Coronary artery (tissue), 2 donors: ENCODE data around the gene ZNF76.
A peak's percentile ranks its signal among the peaks of the same experiment; 100 is the strongest.

Experiments used
- DNase-seq: peaks from one replicate; pipeline ENCODE4 v3.0.0-alpha.2; 2017; ENCODE audit warnings: low spot score
- H3K27ac ChIP-seq, 2 donors: fragments of 200-600 bp; sonication (generic); one replicate each; pipeline ENCODE4 v1.5.1; 2016 to 2019
- H3K4me3 ChIP-seq: fragments of 200-600 bp; sonication (generic); 2 replicates; pipeline ENCODE4 v1.5.1; 2016; ENCODE audit warnings: mild to moderate bottlenecking, moderate library complexity
- CTCF ChIP-seq: fragments of 200-600 bp; sonication (generic); IDR thresholded peaks from one replicate; pipeline ENCODE4 v1.5.1; 2019; ENCODE audit warnings: antibody characterized with exemption

Gene ZNF76

GRCh38 chr6:35236223-35236622 is 23.3 kb upstream of the ZNF76 start:
- no peak for DNase-seq
- H3K4me3 ChIP-seq, result no peak overlapping the region
- no peak for TF ChIP-seq CTCF
- H3K27ac ChIP-seq, result no peak overlapping the region

DNA sequence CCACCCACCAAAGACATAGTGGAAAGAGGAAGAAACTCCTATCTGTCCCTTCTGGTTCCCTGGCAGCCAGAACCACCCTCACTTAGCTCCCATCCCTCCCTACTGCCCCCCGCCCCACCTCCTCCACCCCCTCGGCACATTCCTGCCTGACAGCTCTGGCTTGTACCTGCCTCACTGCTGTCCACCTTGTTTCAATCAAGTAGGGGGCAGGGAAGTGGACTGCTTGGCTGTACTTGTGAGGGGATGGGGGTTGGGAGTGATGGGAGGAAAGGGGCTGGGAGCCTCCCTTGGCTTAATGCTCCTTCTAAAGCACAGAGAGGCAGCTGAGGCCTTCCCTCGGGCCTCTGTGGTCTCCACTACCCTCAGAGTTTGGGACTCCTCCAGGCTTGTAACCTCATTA is 22.1 kb upstream of the ZNF76 start:
- H3K27ac ChIP-seq, result no peak overlapping the region
- H3K4me3 ChIP-seq, result no peak overlapping the region
- no peak for TF ChIP-seq CTCF
- no peak for DNase-seq

DNA sequence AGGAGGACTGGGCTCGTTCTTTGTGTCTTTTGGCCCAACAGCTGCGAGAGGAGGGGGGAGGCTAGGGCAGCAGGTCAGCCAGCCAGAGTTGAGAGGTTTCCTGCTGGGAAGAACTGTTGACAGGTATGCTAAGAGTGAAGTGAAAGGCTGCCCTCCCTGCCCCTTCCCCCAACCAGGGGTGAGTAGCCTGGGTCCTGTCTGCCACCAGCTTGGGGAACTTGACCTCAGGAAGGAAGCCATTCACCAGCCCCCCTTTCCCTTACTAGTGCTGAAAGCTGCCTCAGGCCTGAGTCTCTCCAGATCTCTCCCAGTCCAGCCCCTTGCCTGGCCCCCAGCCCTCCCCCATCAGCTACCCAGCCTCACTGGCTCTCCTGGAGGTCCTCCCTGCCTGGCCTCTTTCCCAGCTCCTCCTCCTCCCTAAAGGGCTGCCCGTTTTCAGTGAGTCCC is 20.7 kb upstream of the ZNF76 start:
- H3K27ac ChIP-seq, result peak overlapping the region; percentile 48 to 73
- TF ChIP-seq CTCF, result no peak
- H3K4me3 ChIP-seq, result no peak overlapping the region
- DNase-seq, result no peak

- H3K27ac ChIP-seq, result peak overlapping the region in 1 of 2 donors; percentile 48
- DNase-seq, result no peak
- no peak for TF ChIP-seq CTCF
- no peak overlapping the region for H3K4me3 ChIP-seq
Observed at GRCh38 chr6:35239581-35239980, 20.0 kb upstream of the ZNF76 start.

DNA sequence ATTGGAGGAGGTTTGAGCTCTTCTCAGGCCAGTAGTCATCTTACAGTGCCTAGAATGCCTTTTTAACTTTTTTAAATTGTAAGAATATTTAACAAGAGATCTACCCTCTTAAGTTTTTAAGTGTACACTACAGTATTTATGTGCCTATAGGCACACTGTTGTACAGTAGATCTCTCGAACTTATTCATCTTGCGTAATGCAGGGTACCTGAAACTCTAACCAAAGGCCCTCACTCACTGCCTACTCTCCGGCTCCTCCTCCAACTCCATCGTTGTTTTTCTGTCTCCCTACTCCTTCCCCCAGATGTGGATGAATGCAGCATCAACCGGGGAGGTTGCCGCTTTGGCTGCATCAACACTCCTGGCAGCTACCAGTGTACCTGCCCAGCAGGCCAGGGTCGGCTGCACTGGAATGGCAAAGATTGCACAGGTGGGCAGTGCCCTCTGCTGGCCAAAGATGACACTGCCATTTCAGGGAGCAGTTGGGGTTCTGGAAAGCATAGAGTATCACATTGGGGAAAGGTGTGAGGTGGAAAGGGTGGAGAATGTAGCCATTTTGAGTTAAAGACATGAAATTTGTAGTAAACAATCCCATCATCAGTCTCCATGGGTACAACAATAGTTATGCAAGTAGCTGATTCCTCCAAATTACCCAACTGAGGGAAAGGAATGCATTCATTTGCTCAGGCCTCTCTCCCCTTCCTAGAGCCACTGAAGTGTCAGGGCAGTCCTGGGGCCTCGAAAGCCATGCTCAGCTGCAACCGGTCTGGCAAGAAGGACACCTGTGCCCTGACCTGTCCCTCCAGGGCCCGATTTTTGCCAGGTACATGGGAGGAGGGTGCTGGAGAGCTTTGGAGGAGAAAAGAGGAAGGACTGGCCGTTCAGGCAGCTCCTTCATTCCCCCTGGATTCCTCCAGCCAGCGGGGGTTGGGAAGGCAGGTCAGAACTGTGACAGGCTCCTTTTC is 18.4 kb upstream of the ZNF76 start:
- H3K4me3 ChIP-seq, result no peak overlapping the region
- no peak overlapping the region for H3K27ac ChIP-seq
- DNase-seq, result no peak
- TF ChIP-seq CTCF, result peak; percentile 79

- no peak for TF ChIP-seq CTCF
- Histone ChIP-seq H3K4me3 (no peak overlapping the region), H3K27ac (no peak overlapping the region)
- no peak for DNase-seq
Observed at GRCh38 chr6:35242486-35242885, 17.0 kb upstream of the ZNF76 start.

DNA sequence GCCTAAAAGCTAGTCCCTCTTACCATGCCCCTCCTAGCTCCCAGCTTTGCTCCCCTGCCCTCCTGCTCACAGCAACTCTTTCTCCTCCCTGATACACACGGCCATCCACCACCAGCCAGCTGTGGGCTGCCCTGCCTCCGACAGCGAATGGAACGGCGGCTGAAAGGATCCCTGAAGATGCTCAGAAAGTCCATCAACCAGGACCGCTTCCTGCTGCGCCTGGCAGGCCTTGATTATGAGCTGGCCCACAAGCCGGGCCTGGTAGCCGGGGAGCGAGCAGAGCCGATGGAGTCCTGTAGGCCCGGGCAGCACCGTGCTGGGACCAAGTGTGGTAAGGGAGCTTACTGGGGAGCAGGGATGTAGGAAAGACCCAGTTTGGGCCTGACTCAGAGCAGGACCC is 16.6 kb upstream of the ZNF76 start:
- no peak overlapping the region for H3K4me3 ChIP-seq
- H3K27ac ChIP-seq, result no peak overlapping the region
- TF ChIP-seq CTCF, result no peak
- DNase-seq, result no peak
